Large intestine (tissue), 1 donor: ENCODE measurements around the gene PKD2L2. TPM values are rescaled to one million over a fixed set of nuclear protein-coding genes. Genes with fewer than 3 reads are reported as not detected.

Experiments used
- polyA plus RNA-seq: library from polyadenylated mRNA; unstranded; fragments of 120-200 nt; gene quantifications from one replicate; pipeline ENCODE4 v1.2.1, GENCODE V29; 2013

Gene PKD2L2
- polyA plus RNA-seq, 1 donor: 0.15 TPM

Other genes with a start within 250 kb of the PKD2L2 start
- 7.2 TPM for gene KLHL3, start 153.4 kb upstream of the PKD2L2 start, polyA plus RNA-seq
- gene HNRNPA0, start 135.1 kb upstream of the PKD2L2 start, polyA plus RNA-seq: 42.6 TPM
- gene MYOT, start 21.6 kb upstream of the PKD2L2 start, polyA plus RNA-seq: 2.2 TPM
- gene FAM13B, start 143.6 kb downstream of the PKD2L2 start, polyA plus RNA-seq: 23.5 TPM
- not detected for gene WNT8A, start 194.6 kb downstream of the PKD2L2 start, polyA plus RNA-seq
- 2.8 TPM for gene NME5, start 250.0 kb downstream of the PKD2L2 start, polyA plus RNA-seq